Neuronal stem cell (in vitro differentiated cells): Measurements from ENCODE around the gene FKBP9.

ENCODE experiments used
- DNase-seq: peaks from one replicate; pipeline ENCODE4 v3.0.0-alpha.2; 2013; ENCODE audit warnings: low spot score
- H2AFZ ChIP-seq: one replicate; pipeline ENCODE4 v1.6.1; 2013; ENCODE audit warnings: mild to moderate bottlenecking, low read length, inconsistent platforms
- H2AK5ac ChIP-seq: 2 replicates; pipeline ENCODE4 v1.6.1; 2013; ENCODE audit warnings: low read depth, mild to moderate bottlenecking, inconsistent platforms, low read length, moderate library complexity, mixed read lengths
- H2BK120ac ChIP-seq: 2 replicates; pipeline ENCODE4 v1.6.1; 2013; ENCODE audit warnings: low read depth, mild to moderate bottlenecking, inconsistent platforms, low read length, moderate library complexity, mixed read lengths
- H2BK12ac ChIP-seq: one replicate; pipeline ENCODE4 v1.6.1; 2013; ENCODE audit warnings: low read length, inconsistent platforms
- H2BK15ac ChIP-seq: 2 replicates; pipeline ENCODE4 v1.6.1; 2013; ENCODE audit warnings: mild to moderate bottlenecking, low read length, inconsistent platforms, mixed read lengths
- H2BK5ac ChIP-seq: one replicate; pipeline ENCODE4 v1.6.1; 2013; ENCODE audit warnings: inconsistent platforms, mild to moderate bottlenecking, low read length, moderate library complexity
- H3K14ac ChIP-seq: one replicate; pipeline ENCODE4 v1.6.1; 2013; ENCODE audit warnings: low read length, inconsistent platforms
- H3K18ac ChIP-seq: 2 replicates; pipeline ENCODE4 v1.6.1; 2013; ENCODE audit warnings: low read length, inconsistent platforms
- H3K23ac ChIP-seq: 2 replicates; pipeline ENCODE4 v1.6.1; 2013; ENCODE audit warnings: low read depth, mild to moderate bottlenecking, mixed read lengths, low read length, inconsistent platforms; ENCODE audit not compliant: poor library complexity
- H3K27ac ChIP-seq: replicated peaks from 3 replicates; pipeline ENCODE4 v1.5.1; 2013; ENCODE audit warnings: low read length, inconsistent platforms
- H3K27me3 ChIP-seq, 3 experiments: 2 replicates each; pipeline ENCODE4 v1.6.1; 2013; ENCODE audit warnings: low read length in 3 of 3, mild to moderate bottlenecking in 2 of 3, inconsistent platforms in 1 of 3, low read depth in 1 of 3, mixed read lengths in 1 of 3, moderate library complexity in 1 of 3; ENCODE audit not compliant: control insufficient read depth in 3 of 3, insufficient read depth in 3 of 3
- H3K36me3 ChIP-seq, 2 donors: replicated peaks in 1 of 2; 2 replicates each; pipeline ENCODE4 v1.6.1; 2013; ENCODE audit warnings: low read length in 2 of 2; ENCODE audit not compliant: control insufficient read depth in 2 of 2, insufficient read depth in 2 of 2
- H3K4ac ChIP-seq: 2 replicates; pipeline ENCODE4 v1.6.1; 2013; ENCODE audit warnings: inconsistent platforms, mild to moderate bottlenecking, low read length, moderate library complexity
- H3K4me1 ChIP-seq, 2 donors: 1 replicate in 1 of 2; 2 replicates in 1 of 2; pipeline ENCODE4 v1.6.1; 2013; ENCODE audit warnings: low read length in 2 of 2, low read depth in 1 of 2; ENCODE audit not compliant: control insufficient read depth in 2 of 2, insufficient read depth in 1 of 2
- H3K4me2 ChIP-seq: one replicate; pipeline ENCODE4 v1.6.1; 2013; ENCODE audit warnings: mild to moderate bottlenecking, low read length, inconsistent platforms; ENCODE audit not compliant: insufficient read depth, poor library complexity, severe bottlenecking
- H3K4me3 ChIP-seq, 2 donors: 2 replicates each; pipeline ENCODE4 v1.5.1; 2013; ENCODE audit warnings: low read length in 2 of 2, mild to moderate bottlenecking in 2 of 2, inconsistent platforms in 1 of 2, moderate library complexity in 1 of 2
- H3K79me1 ChIP-seq: one replicate; pipeline ENCODE4 v1.6.1; 2013; ENCODE audit warnings: low read depth, mild to moderate bottlenecking, inconsistent platforms, low read length, moderate library complexity
- H3K9ac ChIP-seq: one replicate; pipeline ENCODE4 v1.6.1; 2013; ENCODE audit warnings: mild to moderate bottlenecking, low read depth, low read length, inconsistent platforms; ENCODE audit not compliant: poor library complexity
- H3K9me3 ChIP-seq, 2 donors: replicated peaks in 1 of 2; 2 replicates each; pipeline versions ENCODE3 to v1.6.1; 2013; ENCODE audit warnings: low read length in 2 of 2, mild to moderate bottlenecking in 2 of 2, inconsistent platforms in 1 of 2, low read depth in 1 of 2, mixed read lengths in 1 of 2, moderate library complexity in 1 of 2; ENCODE audit not compliant: control insufficient read depth in 2 of 2, insufficient read depth in 1 of 2
- H4K8ac ChIP-seq: one replicate; pipeline ENCODE4 v1.6.1; 2013; ENCODE audit warnings: low read depth, mild to moderate bottlenecking, inconsistent platforms, low read length, moderate library complexity
- H4K91ac ChIP-seq: one replicate; pipeline ENCODE4 v1.6.1; 2013; ENCODE audit warnings: low read length, low read depth, mild to moderate bottlenecking, inconsistent platforms; ENCODE audit not compliant: poor library complexity
- WGBS, 2 donors: extraction: QIAGEN DNeasy Blood & Tissue Kit; methylation state at CpG; one replicate each; pipeline ENCODE4 v1.1.7; 2013; ENCODE audit warnings: missing lambda C conversion rate in 2 of 2, mixed read lengths in 1 of 2; ENCODE audit not compliant: insufficient read length in 2 of 2, insufficient replicate concordance in 1 of 2; ENCODE audit errors: extremely low coverage in 2 of 2; 5-methylcytosine and 5-hydroxymethylcytosine counted together

Gene FKBP9

DNA sequence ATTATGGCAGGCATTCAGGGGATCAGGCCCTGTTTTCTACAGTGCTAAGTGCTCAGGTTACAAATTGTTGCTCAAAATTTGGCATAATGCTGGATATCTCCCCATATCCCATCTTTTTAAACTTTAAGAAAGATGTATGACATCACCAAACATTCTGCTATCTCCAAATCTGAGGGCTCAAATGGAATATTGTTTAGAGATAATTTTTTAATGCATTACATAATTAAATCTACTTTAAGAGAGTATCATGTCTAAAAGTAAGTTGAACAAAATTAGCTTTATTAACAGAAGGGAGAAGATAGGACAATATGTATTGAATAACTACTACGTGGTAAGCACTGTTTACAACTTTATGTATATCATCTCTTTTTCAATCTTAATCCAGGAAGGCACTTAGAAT lies 91.5 kb downstream of the FKBP9 start:
- Histone ChIP-seq H2BK120ac (no peak overlapping the region), H3K4me1 (no peaks in the 10 kb centered on the region), H2AFZ (no peak overlapping the region), H4K8ac (no peak overlapping the region), H2BK5ac (no peak overlapping the region), H3K14ac (no peak overlapping the region), H3K4me2 (no peak overlapping the region), H2AK5ac (no peak overlapping the region), H3K27ac (no peak overlapping the region), H3K9ac (no peak overlapping the region), H3K18ac (no peak overlapping the region), H3K79me1 (peaks cover 3% of the 10 kb centered on the region), H3K36me3 (peaks cover 0 to 3% of the 10 kb centered on the region in 2 donors), H3K4me3 (no peak overlapping the region), H2BK12ac (no peak overlapping the region), H3K27me3 (no peaks in the 10 kb centered on the region), H3K4ac (no peak overlapping the region), H4K91ac (no peak overlapping the region), H3K9me3 (peaks cover 0 to 3% of the 10 kb centered on the region in 2 donors), H2BK15ac (no peak overlapping the region), H3K23ac (no peak overlapping the region)
- DNase-seq = no peak
- no CpG with 5 or more reads among the region's 1 CpG for WGBS, 2 donors

DNA sequence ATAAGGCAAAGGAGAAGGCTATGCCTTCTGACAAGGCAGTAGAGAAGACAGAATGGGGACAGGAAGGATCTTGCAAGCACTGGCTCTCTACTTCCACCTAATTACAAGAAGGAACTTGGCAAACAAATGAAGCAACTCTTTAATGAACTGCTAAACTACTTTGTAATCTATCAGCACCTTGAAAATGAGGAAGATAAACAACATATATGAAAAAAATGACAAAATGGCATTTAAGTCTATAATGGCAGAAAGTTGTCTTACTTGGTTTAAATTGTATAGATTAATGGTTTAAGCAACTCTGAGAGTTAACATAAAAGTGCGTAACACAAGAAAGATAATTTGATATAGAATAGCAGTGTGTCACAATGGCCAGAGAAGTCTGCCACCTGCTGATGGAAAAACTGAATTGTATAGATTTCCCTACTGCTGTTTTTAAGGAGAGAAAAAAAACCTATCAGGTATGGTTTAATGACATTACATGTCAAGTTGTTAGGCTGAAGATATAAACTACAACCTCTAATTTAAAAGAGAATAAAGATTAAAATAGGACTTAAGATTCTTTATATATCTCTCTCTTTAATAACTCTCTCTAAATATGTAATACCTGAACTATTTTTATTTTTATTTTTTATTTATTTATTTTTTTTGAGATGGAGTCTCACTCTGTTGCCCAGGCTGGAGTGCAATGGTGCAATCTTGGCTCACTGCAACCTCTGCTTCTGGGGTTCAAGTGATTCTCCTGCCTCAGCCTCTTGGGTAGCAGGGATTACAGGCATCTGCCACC lies 93.5 kb downstream of the FKBP9 start:
- H2AK5ac ChIP-seq = no peak overlapping the region

GRCh38 chr7:33053721-33054120 lies 96.5 kb downstream of the FKBP9 start:
- no peak overlapping the region for H2AK5ac ChIP-seq
- no peak overlapping the region for H3K4me3 ChIP-seq
- no peak overlapping the region for H3K23ac ChIP-seq
- H3K14ac ChIP-seq = no peak overlapping the region
- no peak overlapping the region for H3K18ac ChIP-seq
- H2BK15ac ChIP-seq = no peak overlapping the region
- WGBS, 2 donors = no CpG with 5 or more reads among the region's 1 CpG
- H3K36me3 ChIP-seq = peaks cover 0 to 16% of the 10 kb centered on the region in 2 donors
- H2BK12ac ChIP-seq = no peak overlapping the region
- H4K91ac ChIP-seq = no peak overlapping the region
- no peak for DNase-seq
- no peak overlapping the region for H3K9ac ChIP-seq
- no peak overlapping the region for H4K8ac ChIP-seq
- peaks cover 3% of the 10 kb centered on the region for H3K79me1 ChIP-seq
- no peak overlapping the region for H2AFZ ChIP-seq
- no peaks in the 10 kb centered on the region for H3K4me1 ChIP-seq
- H2BK120ac ChIP-seq = no peak overlapping the region
- H3K9me3 ChIP-seq = peaks cover 0 to 9% of the 10 kb centered on the region in 2 donors
- H3K4me2 ChIP-seq = no peak overlapping the region
- no peak overlapping the region for H3K4ac ChIP-seq
- no peaks in the 10 kb centered on the region for H3K27me3 ChIP-seq
- H3K27ac ChIP-seq = no peak overlapping the region
- H2BK5ac ChIP-seq = no peak overlapping the region

More for the DNA sequence above, 93.5 kb downstream of the FKBP9 start:
- Histone ChIP-seq H2BK15ac (no peak overlapping the region), H2AFZ (no peak overlapping the region), H3K4me2 (no peak overlapping the region), H4K8ac (no peak overlapping the region), H2BK12ac (no peak overlapping the region), H3K18ac (no peak overlapping the region), H3K27me3 (no peaks in the 10 kb centered on the region), H3K79me1 (peaks cover 4% of the 10 kb centered on the region), H3K4ac (no peak overlapping the region), H3K4me3 (no peak overlapping the region), H3K36me3 (peaks cover 0 to 8% of the 10 kb centered on the region in 2 donors), H3K14ac (no peak overlapping the region), H3K9me3 (peaks cover 0 to 3% of the 10 kb centered on the region in 2 donors), H4K91ac (no peak overlapping the region), H2BK120ac (no peak overlapping the region), H2BK5ac (no peak overlapping the region), H3K9ac (no peak overlapping the region), H3K27ac (no peak overlapping the region), H3K23ac (no peak overlapping the region), H3K4me1 (no peaks in the 10 kb centered on the region)
- DNase-seq = no peak
- WGBS, 2 donors = no CpG with 5 or more reads among the region's 1 CpG

DNA sequence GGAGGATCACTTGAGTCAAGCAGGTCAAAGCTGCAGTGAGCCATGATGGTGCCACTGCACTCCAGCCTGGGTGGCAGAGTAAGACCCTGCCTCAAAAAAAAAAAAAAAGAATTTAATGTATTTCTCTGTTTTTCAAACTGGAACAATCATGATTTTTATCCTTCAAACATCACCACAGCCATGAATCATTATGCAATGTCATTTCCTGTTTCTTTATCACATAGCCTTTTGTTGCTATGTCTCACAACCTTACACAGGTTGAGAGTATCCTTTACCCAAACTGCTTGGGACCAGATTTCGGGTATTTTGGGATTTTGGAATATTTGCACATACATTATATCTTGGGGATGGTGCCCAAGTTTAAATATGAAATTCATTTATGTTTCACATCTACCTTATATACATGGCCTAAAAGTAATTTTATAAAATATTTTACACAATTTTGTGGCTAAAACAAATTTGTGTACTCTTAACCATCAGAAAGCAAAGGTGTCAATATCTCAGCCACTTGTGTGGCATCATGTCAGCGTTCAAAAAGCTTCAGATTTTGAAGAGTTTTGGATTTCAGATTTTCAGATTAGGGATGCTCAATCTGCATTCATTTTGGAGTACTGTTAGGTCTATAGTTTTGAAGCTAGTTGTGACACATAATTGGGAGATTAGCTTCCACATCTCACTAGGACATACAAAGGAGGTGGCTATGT lies 97.2 kb downstream of the FKBP9 start:
- H3K23ac ChIP-seq = no peak overlapping the region
- no peak overlapping the region for H3K4me3 ChIP-seq
- no peaks in the 10 kb centered on the region for H3K4me1 ChIP-seq
- H3K9ac ChIP-seq = no peak overlapping the region
- WGBS, 2 donors = no CpG with 5 or more reads among the region's 2 CpGs
- peaks cover 0 to 10% of the 10 kb centered on the region in 2 donors for H3K9me3 ChIP-seq
- no peak overlapping the region for H2BK12ac ChIP-seq
- H3K18ac ChIP-seq = no peak overlapping the region
- no peak overlapping the region for H4K91ac ChIP-seq
- peaks cover 3% of the 10 kb centered on the region for H3K79me1 ChIP-seq
- H3K36me3 ChIP-seq = peaks cover 0 to 17% of the 10 kb centered on the region in 2 donors
- no peak overlapping the region for H4K8ac ChIP-seq
- no peak overlapping the region for H2BK5ac ChIP-seq
- H3K4ac ChIP-seq = no peak overlapping the region
- H2AFZ ChIP-seq = no peak overlapping the region
- no peak overlapping the region for H3K14ac ChIP-seq
- no peak overlapping the region for H2BK120ac ChIP-seq
- no peak overlapping the region for H3K27ac ChIP-seq
- no peak for DNase-seq
- H2AK5ac ChIP-seq = no peak overlapping the region
- no peaks in the 10 kb centered on the region for H3K27me3 ChIP-seq
- no peak overlapping the region for H2BK15ac ChIP-seq
- no peak overlapping the region for H3K4me2 ChIP-seq
